K562 (cell line): ENCODE data around the gene SRPK2. TPM values are rescaled to one million over a fixed set of nuclear protein-coding genes. Genes with fewer than 3 reads are reported as not detected.

Experiments
- ATAC-seq: fragments of 200-7000 bp; cut with Tn5 transposase; 3 replicates; pipeline ENCODE4 v1.9.1; 2020; ENCODE audit warnings: moderate library complexity
- BruUV-seq: library from RNA; stranded (reverse); fragments of 400-500 nt; replicated peaks from 2 replicates; lab custom pipeline; 2021; lab: Mats Ljungman, UMichigan
- CTCF ChIA-PET: fragments of 300-600 bp; formaldehyde crosslinking; extraction: SDS; loops from one replicate; lab custom pipeline; 2021; ENCODE audit warnings: low intra/inter-chr PET ratio; lab: Yijun Ruan, JAX
- POLR2A ChIA-PET: fragments of 300-600, 350-650 bp; sonication (Branson Sonifier 250); formaldehyde crosslinking; extraction: SDS; loops from one replicate; lab custom pipeline; 2021; ENCODE audit warnings: antibody characterized with exemption, inconsistent platforms; lab: Yijun Ruan, JAX
- DNase-seq, 4 experiments: peaks; one replicate each; pipeline versions ENCODE4 v3.0.0 to v3.0.0-alpha.2; 2011 to 2018; ENCODE audit warnings: low spot score in 3 of 4, mixed read lengths in 3 of 4; ENCODE audit errors: extremely low read depth in 1 of 4
- FAIRE-seq: peaks from 2 replicates; lab custom pipeline; 2011; peaks lifted over from hg19 to GRCh38; lab: Jason Lieb, UNC
- H2AFZ ChIP-seq: 2 replicates; pipeline ENCODE4 v1.6.0; 2011; ENCODE audit warnings: low read depth, low read length, control low read depth, inconsistent platforms
- H3K27ac ChIP-seq: fragments of 200-600 bp; 3 replicates; pipeline ENCODE4 v1.8.0; 2011; ENCODE audit warnings: low read depth, mild to moderate bottlenecking, control low read depth, inconsistent platforms, low read length, moderate library complexity, mixed read lengths; ENCODE audit errors: extremely low read depth
- H3K27me3 ChIP-seq, 2 experiments: fragments of 300-600 bp in 1 of 2; 2 replicates in 1 of 2; 3 replicates in 1 of 2; pipeline versions ENCODE4 v1.6.0 to v1.8.0; 2011; ENCODE audit warnings: inconsistent platforms in 2 of 2, low read length in 2 of 2, mild to moderate bottlenecking in 1 of 2, mixed read lengths in 1 of 2, moderate library complexity in 1 of 2; ENCODE audit not compliant: control insufficient read depth in 2 of 2, insufficient read depth in 2 of 2
- H3K36me3 ChIP-seq: fragments of 300-600 bp; 3 replicates; pipeline ENCODE4 v1.8.0; 2011; ENCODE audit warnings: mild to moderate bottlenecking, low read length, inconsistent platforms; ENCODE audit not compliant: control insufficient read depth, insufficient read depth
- H3K4me1 ChIP-seq, 2 experiments: fragments of 200-600 bp in 1 of 2; replicated peaks in 1 of 2; 2 replicates in 1 of 2; 3 replicates in 1 of 2; pipeline versions ENCODE4 v1.5.1 to v1.8.0; 2011; ENCODE audit warnings: inconsistent platforms in 2 of 2, low read length in 2 of 2, mild to moderate bottlenecking in 1 of 2, mixed read lengths in 1 of 2, moderate library complexity in 1 of 2; ENCODE audit not compliant: control insufficient read depth in 2 of 2, insufficient read depth in 2 of 2
- H3K4me2 ChIP-seq: 2 replicates; pipeline ENCODE4 v1.6.1; 2011; ENCODE audit warnings: low read length, control low read depth, inconsistent platforms, mixed read lengths; ENCODE audit not compliant: insufficient read depth
- H3K4me3 ChIP-seq: fragments of 200-600 bp; sonication (generic), shearing (Covaris generic); 2 replicates; pipeline ENCODE4 v1.5.1; 2016; ENCODE audit warnings: control low read depth, inconsistent platforms
- H3K79me2 ChIP-seq: fragments of 200-600 bp; 3 replicates; pipeline ENCODE4 v1.8.0; 2011; ENCODE audit warnings: low read length, inconsistent platforms; ENCODE audit not compliant: control insufficient read depth, insufficient read depth
- H3K9ac ChIP-seq, 2 experiments: 2 replicates each; pipeline versions ENCODE4 v1.6.0 to v1.6.1; 2011; ENCODE audit warnings: low read depth in 2 of 2, low read length in 2 of 2, control low read depth in 1 of 2, inconsistent platforms in 1 of 2, mild to moderate bottlenecking in 1 of 2, mixed read lengths in 1 of 2; ENCODE audit not compliant: insufficient read depth in 1 of 2
- H3K9me1 ChIP-seq: one replicate; pipeline ENCODE4 v1.6.0; 2011; ENCODE audit warnings: inconsistent platforms, mild to moderate bottlenecking, low read length, moderate library complexity; ENCODE audit not compliant: control insufficient read depth, insufficient read depth
- H3K9me3 ChIP-seq: replicated peaks from 2 replicates; pipeline ENCODE4 v1.5.1; 2011; ENCODE audit warnings: low read depth, low read length, inconsistent platforms; ENCODE audit not compliant: control insufficient read depth, insufficient read depth
- H4K20me1 ChIP-seq: replicated peaks from 2 replicates; pipeline ENCODE4 v1.6.1; 2011; ENCODE audit warnings: low read length, inconsistent platforms, mixed read lengths; ENCODE audit not compliant: control insufficient read depth, insufficient read depth
- FIP1L1 ChIP-seq: fragments of 200-400 bp; formaldehyde crosslinking; IDR thresholded peaks from 2 replicates; pipeline ENCODE4 v1.6.1; 2018; ENCODE audit warnings: mild to moderate bottlenecking, low read depth, low read length; ENCODE audit not compliant: poor library complexity, severe bottlenecking
- JUND ChIP-seq, 2 experiments: IDR thresholded peaks; 2 replicates in 1 of 2; 3 replicates in 1 of 2; pipeline ENCODE4 v1.6.1; 2011; ENCODE audit warnings: borderline replicate concordance in 2 of 2, low read depth in 2 of 2, low read length in 2 of 2, improper control_type of control experiment in 1 of 2, missing biosample characterization in 1 of 2, missing genetic modification characterization in 1 of 2, missing genetic modification reagents in 1 of 2
- KDM1A ChIP-seq, 2 experiments: fragments of 450-650 bp; IDR thresholded peaks; 2 replicates each; pipeline ENCODE4 v1.6.1; 2016; ENCODE audit warnings: mild to moderate bottlenecking in 2 of 2
- TBL1XR1 ChIP-seq, 2 experiments: IDR thresholded peaks; 2 replicates each; pipeline ENCODE4 v1.6.1; 2012; ENCODE audit warnings: improper control_type of control experiment in 2 of 2, low read length in 2 of 2, mild to moderate bottlenecking in 1 of 2
- WGBS: fragments of 100-300 bp; shearing (Covaris generic); methylation state at CpG from one replicate; pipeline ENCODE4 v1.1.6; 2016; ENCODE audit warnings: low coverage, mixed read lengths; ENCODE audit not compliant: insufficient coverage; ENCODE audit errors: missing lambda C conversion rate; 5-methylcytosine and 5-hydroxymethylcytosine counted together
- in situ Hi-C: fragments of 300-500 bp; cut with MboI; formaldehyde crosslinking; loops from 4 replicates; pipeline ENCODE4 v1.15.0; 2018; ENCODE audit warnings: inconsistent platforms, mixed read lengths
- intact Hi-C: fragments of 100-400 bp; cut with micrococcal nuclease; formaldehyde crosslinking; loops from 2 replicates; pipeline ENCODE4 v1.14.2; 2022
- polyA plus RNA-seq, 8 experiments: library from polyadenylated mRNA; depleted of rRNA in 4 of 8; stranded (reverse) in 5 of 8; unstranded in 3 of 8; fragments of >200 nt; fragmentation: Nextera tagmentation in 2 of 8; fragmentation: Illumina TruSeq in 1 of 8; extraction: Ambion mirVana in 2 of 8; extraction: Trizol in 1 of 8; gene quantifications; 2 replicates each; pipeline versions ENCODE4 v1.2.1 to v1.2.3, GENCODE V29; 2011 to 2014; ENCODE audit warnings: inconsistent platforms in 1 of 8, missing spikeins in 1 of 8
- total RNA-seq, 7 experiments: library from RNA; depleted of rRNA in 6 of 7; stranded (reverse); fragments of >200 nt in 6 of 7; fragmentation: Illumina TruSeq in 2 of 7; extraction: Trizol in 2 of 7; gene quantifications; 2 replicates each; pipeline versions ENCODE4 v1.2.1 to v1.2.3, GENCODE V29; 2011 to 2021; ENCODE audit warnings: low replicate concordance in 1 of 7
- TF ChIP-seq, protein P1 (sequence below), 2 experiments: IDR thresholded peaks in 1 of 2; conservative IDR thresholded peaks in 1 of 2; 2 replicates each; pipeline ENCODE4 v1.6.1; 2016; ENCODE audit warnings: low read depth in 2 of 2, mild to moderate bottlenecking in 1 of 2, missing compliant biosample characterization in 1 of 2, missing genetic modification characterization in 1 of 2, moderate library complexity in 1 of 2
- TF ChIP-seq, protein P2 (sequence below), 2 experiments: IDR thresholded peaks; 2 replicates each; pipeline ENCODE4 v1.6.1; 2011; ENCODE audit warnings: borderline replicate concordance in 1 of 2, control low read depth in 1 of 2, low read depth in 1 of 2, low read length in 1 of 2, mild to moderate bottlenecking in 1 of 2, mixed read lengths in 1 of 2, moderate library complexity in 1 of 2; ENCODE audit not compliant: insufficient read depth in 1 of 2, insufficient read length in 1 of 2, poor library complexity in 1 of 2, severe bottlenecking in 1 of 2; ENCODE audit errors: extremely low read depth in 1 of 2
- TF ChIP-seq, protein P3 (sequence below): fragments of 250-450 bp; sonication (Bioruptor Pico); IDR thresholded peaks from 2 replicates; pipeline ENCODE4 v1.5.0; 2020; ENCODE audit warnings: mild to moderate bottlenecking, borderline replicate concordance
- TF ChIP-seq, protein P4 (sequence below), 3 experiments: IDR thresholded peaks in 2 of 3; conservative IDR thresholded peaks in 1 of 3; 2 replicates each; pipeline ENCODE4 v1.5.1; 2011 to 2012; ENCODE audit warnings: low read length in 3 of 3, mild to moderate bottlenecking in 3 of 3, control low read depth in 2 of 3, improper control_type of control experiment in 1 of 3, inconsistent platforms in 1 of 3, low read depth in 1 of 3, mixed read lengths in 1 of 3, moderate library complexity in 1 of 3; ENCODE audit not compliant: insufficient read depth in 2 of 3
- TF ChIP-seq, protein P5 (sequence below): fragments of 450-650 bp; IDR thresholded peaks from 2 replicates; pipeline ENCODE4 v1.6.1; 2017; ENCODE audit warnings: mild to moderate bottlenecking, moderate library complexity

The SRPK2 gene
- total and polyA plus RNA-seq, 9 of the 15 experiments (the other 6 are each of a cell fraction or from before 2014, with no cell fraction given), result 21.5 to 44.7 (median 33.3) TPM

DNA sequence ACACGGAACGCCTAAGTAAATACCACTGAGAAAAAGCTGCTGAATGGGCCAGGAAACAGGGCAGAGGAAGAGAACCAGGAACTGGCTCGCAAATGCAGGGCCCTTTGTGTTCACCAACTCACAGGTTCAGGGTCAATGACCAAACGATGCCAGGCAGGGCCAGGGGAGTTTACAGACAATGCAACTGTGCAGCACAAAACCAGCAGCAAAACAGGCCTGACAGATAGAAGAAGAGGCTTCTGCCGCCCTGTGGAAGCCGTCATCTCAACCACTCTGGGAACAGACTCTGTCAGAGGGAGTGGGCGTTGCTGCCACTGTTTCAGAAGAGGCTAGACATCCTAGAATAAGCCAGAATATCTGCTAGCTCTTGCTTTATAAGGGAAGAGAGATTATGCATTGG, 256.8 kb downstream of the SRPK2 start:
- H3K9me3 ChIP-seq, result peaks cover 5% of the 10 kb centered on the region; the same call in 1 of the 2 replicates
- peak overlapping the region; percentile 76 for H3K27ac ChIP-seq
- H3K36me3 ChIP-seq, result peaks cover 29% of the 10 kb centered on the region; the same call in 2 of the 3 replicates
- intact Hi-C loops, result loop anchor here (5.0 to 10.0 kb wide), 2 partner anchors 147 to 210 kb away; no protein-coding TSS in a partner anchor
- peak in 1 of 4 experiments; percentile 38 for DNase-seq
- peak overlapping the region; percentile 40 to 44; a peak in 3 of 4 replicates for H3K9ac ChIP-seq
- ChIA-PET POLR2A (interaction anchor here (0.5 to 3.9 kb wide), 5 partner anchors 9 to 648 kb away, joined by 3 to 18 read pairs (median 5); no protein-coding TSS in a partner anchor), CTCF (no interaction called here)
- H3K79me2 ChIP-seq, result peaks cover 13% of the 10 kb centered on the region; the same call in 1 of the 3 replicates
- no peaks in the 10 kb centered on the region for H3K9me1 ChIP-seq
- 69% methylated on average over 7 of the region's 7 CpGs for WGBS
- peaks cover 13 to 32% of the 10 kb centered on the region in 2 experiments for H3K4me1 ChIP-seq
- no peak overlapping the region for H3K4me3 ChIP-seq
- no TSS peak for BruUV-seq
- peak; percentile 8; the same call in 2 of the 3 replicates for ATAC-seq
- H3K4me2 ChIP-seq, result no peak overlapping the region
- H3K27me3 ChIP-seq, result no peaks in the 10 kb centered on the region
- peak overlapping the region; percentile 87; the same call in 1 of the 2 replicates for H2AFZ ChIP-seq
- in situ Hi-C loops, result no loop called here
- H4K20me1 ChIP-seq, result 0 out of 2 replicates have a peak, but pooled peaks cover 3% of the 10 kb centered on the region
- FAIRE-seq, result peak; percentile 40
- no peak for TF ChIP-seq JUND (IDR thresholded peaks at IDR 0.05; ENCODE audit: borderline replicate concordance, low read depth, low read length)
- TF ChIP-seq JUND (tag; IDR thresholded peaks at IDR 0.05; ENCODE audit: borderline replicate concordance, low read depth, low read length), result no peak
- TF ChIP-seq, protein P1, sequence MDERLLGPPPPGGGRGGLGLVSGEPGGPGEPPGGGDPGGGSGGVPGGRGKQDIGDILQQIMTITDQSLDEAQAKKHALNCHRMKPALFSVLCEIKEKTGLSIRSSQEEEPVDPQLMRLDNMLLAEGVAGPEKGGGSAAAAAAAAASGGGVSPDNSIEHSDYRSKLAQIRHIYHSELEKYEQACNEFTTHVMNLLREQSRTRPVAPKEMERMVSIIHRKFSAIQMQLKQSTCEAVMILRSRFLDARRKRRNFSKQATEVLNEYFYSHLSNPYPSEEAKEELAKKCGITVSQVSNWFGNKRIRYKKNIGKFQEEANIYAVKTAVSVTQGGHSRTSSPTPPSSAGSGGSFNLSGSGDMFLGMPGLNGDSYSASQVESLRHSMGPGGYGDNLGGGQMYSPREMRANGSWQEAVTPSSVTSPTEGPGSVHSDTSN (CRISPR knock-in tag; IDR thresholded peaks at IDR 0.05; ENCODE audit: low read depth), result no peak
- TF ChIP-seq, protein P1 (tag; conservative IDR thresholded peaks at IDR 0.05; ENCODE audit: low read depth), result no peak
- no peak for TF ChIP-seq FIP1L1
- no peak for TF ChIP-seq KDM1A (IDR thresholded peaks at IDR 0.05)
- TF ChIP-seq, protein P2, sequence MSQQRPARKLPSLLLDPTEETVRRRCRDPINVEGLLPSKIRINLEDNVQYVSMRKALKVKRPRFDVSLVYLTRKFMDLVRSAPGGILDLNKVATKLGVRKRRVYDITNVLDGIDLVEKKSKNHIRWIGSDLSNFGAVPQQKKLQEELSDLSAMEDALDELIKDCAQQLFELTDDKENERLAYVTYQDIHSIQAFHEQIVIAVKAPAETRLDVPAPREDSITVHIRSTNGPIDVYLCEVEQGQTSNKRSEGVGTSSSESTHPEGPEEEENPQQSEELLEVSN (IDR thresholded peaks at IDR 0.05; ENCODE audit: borderline replicate concordance in 1 of 2, extremely low read depth in 1 of 2, insufficient read depth in 1 of 2, insufficient read length in 1 of 2, low read depth in 1 of 2, low read length in 1 of 2, poor library complexity in 1 of 2, severe bottlenecking in 1 of 2), result no peak
- TF ChIP-seq, protein P3, sequence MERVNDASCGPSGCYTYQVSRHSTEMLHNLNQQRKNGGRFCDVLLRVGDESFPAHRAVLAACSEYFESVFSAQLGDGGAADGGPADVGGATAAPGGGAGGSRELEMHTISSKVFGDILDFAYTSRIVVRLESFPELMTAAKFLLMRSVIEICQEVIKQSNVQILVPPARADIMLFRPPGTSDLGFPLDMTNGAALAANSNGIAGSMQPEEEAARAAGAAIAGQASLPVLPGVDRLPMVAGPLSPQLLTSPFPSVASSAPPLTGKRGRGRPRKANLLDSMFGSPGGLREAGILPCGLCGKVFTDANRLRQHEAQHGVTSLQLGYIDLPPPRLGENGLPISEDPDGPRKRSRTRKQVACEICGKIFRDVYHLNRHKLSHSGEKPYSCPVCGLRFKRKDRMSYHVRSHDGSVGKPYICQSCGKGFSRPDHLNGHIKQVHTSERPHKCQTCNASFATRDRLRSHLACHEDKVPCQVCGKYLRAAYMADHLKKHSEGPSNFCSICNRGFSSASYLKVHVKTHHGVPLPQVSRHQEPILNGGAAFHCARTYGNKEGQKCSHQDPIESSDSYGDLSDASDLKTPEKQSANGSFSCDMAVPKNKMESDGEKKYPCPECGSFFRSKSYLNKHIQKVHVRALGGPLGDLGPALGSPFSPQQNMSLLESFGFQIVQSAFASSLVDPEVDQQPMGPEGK (CRISPR knock-in tag), result no peak
- TF ChIP-seq, protein P4, sequence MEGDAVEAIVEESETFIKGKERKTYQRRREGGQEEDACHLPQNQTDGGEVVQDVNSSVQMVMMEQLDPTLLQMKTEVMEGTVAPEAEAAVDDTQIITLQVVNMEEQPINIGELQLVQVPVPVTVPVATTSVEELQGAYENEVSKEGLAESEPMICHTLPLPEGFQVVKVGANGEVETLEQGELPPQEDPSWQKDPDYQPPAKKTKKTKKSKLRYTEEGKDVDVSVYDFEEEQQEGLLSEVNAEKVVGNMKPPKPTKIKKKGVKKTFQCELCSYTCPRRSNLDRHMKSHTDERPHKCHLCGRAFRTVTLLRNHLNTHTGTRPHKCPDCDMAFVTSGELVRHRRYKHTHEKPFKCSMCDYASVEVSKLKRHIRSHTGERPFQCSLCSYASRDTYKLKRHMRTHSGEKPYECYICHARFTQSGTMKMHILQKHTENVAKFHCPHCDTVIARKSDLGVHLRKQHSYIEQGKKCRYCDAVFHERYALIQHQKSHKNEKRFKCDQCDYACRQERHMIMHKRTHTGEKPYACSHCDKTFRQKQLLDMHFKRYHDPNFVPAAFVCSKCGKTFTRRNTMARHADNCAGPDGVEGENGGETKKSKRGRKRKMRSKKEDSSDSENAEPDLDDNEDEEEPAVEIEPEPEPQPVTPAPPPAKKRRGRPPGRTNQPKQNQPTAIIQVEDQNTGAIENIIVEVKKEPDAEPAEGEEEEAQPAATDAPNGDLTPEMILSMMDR (IDR thresholded peaks at IDR 0.05 in 2 of 3, conservative IDR thresholded peaks at IDR 0.05 in 1 of 3; ENCODE audit: insufficient read depth in 2 of 3, low read depth in 1 of 3, low read length in 3 of 3), result 0 out of 6 replicates have a peak, but pooled peaks of 1 of the 3 experiments have one; percentile 1
- TF ChIP-seq TBL1XR1 (IDR thresholded peaks at IDR 0.05; ENCODE audit: low read length in 2 of 2), result no peak
- TF ChIP-seq, protein P5, sequence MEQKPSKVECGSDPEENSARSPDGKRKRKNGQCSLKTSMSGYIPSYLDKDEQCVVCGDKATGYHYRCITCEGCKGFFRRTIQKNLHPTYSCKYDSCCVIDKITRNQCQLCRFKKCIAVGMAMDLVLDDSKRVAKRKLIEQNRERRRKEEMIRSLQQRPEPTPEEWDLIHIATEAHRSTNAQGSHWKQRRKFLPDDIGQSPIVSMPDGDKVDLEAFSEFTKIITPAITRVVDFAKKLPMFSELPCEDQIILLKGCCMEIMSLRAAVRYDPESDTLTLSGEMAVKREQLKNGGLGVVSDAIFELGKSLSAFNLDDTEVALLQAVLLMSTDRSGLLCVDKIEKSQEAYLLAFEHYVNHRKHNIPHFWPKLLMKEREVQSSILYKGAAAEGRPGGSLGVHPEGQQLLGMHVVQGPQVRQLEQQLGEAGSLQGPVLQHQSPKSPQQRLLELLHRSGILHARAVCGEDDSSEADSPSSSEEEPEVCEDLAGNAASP, result no peak
